ENCODE measurements around the gene KLKB1. TPM values are rescaled to one million over a fixed set of nuclear protein-coding genes. Genes with fewer than 3 reads are reported as not detected.
"Not testable (repeated sequence)": the region's sequence is repeated elsewhere in the genome, so short reads cannot be mapped to it uniquely, and the experiment has no call there.

KLKB1 gene
- total and polyA plus RNA-seq, 2 donors (not counting 1 experiment from before 2014, with no cell fraction given) = 0.44 to 1.0 TPM

DNA sequence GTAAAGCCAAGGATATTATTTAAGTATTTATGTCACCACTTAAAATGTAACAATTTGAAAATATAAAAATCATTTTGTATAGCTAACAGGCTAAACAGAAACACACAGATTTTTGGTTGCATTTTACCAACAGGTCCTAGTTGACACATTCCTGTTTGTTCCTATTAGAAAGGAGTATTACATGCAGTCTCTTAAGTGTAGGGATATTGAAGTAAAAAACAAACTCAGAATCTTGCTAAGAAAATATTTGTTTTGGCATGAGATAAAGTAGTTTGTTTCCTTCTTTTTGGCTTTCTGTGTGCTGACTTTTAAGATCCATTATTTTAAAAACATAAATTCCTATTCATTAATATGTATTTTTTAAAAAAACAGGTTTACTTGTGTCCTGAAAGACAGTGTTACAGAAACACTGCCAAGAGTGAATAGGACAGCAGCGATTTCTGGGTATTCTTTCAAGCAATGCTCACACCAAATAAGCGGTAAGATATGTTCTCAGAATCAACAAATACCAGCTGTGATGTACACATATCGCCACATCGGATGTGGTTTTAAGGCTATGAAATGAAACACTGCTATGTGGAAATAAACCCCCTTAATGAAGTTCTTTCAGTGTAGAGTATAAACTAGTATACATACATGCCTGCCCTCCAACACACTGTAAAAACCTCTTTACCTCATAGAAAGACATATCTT is 45.5 kb downstream of the KLKB1 start:
- H3K9me3 Mint-ChIP-seq (ENCODE audit: insufficient read depth) = no peaks in the 10 kb centered on the region
- Histone ChIP-seq H3K4me1 (ENCODE audit: control insufficient read depth in 2 of 2, insufficient read depth in 2 of 2, low read length in 2 of 2) (no peaks in the 10 kb centered on the region), H3K9me3 (ENCODE audit: control extremely low read depth in 1 of 3, control insufficient read depth in 2 of 3, insufficient read depth in 1 of 3, low read length in 2 of 3) (no peaks in the 10 kb centered on the region), H3K36me3 (replicated peaks in 1 of 2; ENCODE audit: control extremely low read depth in 1 of 2, control insufficient read depth in 1 of 2, extremely low read depth in 1 of 2, insufficient read depth in 2 of 2, low read length in 1 of 2) (no peaks in the 10 kb centered on the region), H3K27ac (ENCODE audit: low read length in 2 of 2) (no peak overlapping the region), H3K79me2 (ENCODE audit: control insufficient read depth, insufficient read depth, low read length) (no peaks in the 10 kb centered on the region), H2AFZ (ENCODE audit: insufficient read depth, low read depth, low read length, poor library complexity, severe bottlenecking) (no peak overlapping the region), H3K4me2 (replicated peaks; ENCODE audit: low read depth, low read length, poor library complexity, severe bottlenecking) (no peak overlapping the region), H4K20me1 (ENCODE audit: control insufficient read depth, insufficient read depth, low read length, poor library complexity, severe bottlenecking) (no peaks in the 10 kb centered on the region), H3K27me3 (replicated peaks in 1 of 4; ENCODE audit: control extremely low read depth in 1 of 4, control insufficient read depth in 3 of 4, insufficient read depth in 4 of 4, low read length in 3 of 4) (peaks cover 0 to 4% (median 2%) of the 10 kb centered on the region in 4 experiments), H3K9ac (ENCODE audit: low read length) (no peak overlapping the region), H3K4me3 (ENCODE audit: control extremely low read depth in 1 of 5, extremely low read depth in 1 of 5, insufficient read depth in 1 of 5, low read depth in 2 of 5, low read length in 4 of 5) (no peak overlapping the region)
- intact Hi-C loops (cut with micrococcal nuclease) = no loop called here
- ChIA-PET POLR2A (no interaction called here), CTCF (interaction anchor here (0.7 kb wide), 1 partner anchor 194 kb away, joined by 3 read pairs; no protein-coding TSS in a partner anchor)
- ATAC-seq (ENCODE audit: low read depth) (no peak), DNase-seq (no peak)
- no peaks in the 10 kb centered on the region for H3K4me1 Mint-ChIP-seq
- no CpG with 5 or more reads among the region's 4 CpGs for WGBS (ENCODE audit: insufficient coverage)
- H3K27me3 Mint-ChIP-seq = peaks cover 9% of the 10 kb centered on the region
- no peak overlapping the region for H3K27ac Mint-ChIP-seq
- no peak for TF ChIP-seq EZH2 (IDR thresholded peaks at IDR 0.05; ENCODE audit: borderline replicate concordance, insufficient read depth, low read depth, low read length, poor library complexity, severe bottlenecking)
- TF ChIP-seq, protein P1, sequence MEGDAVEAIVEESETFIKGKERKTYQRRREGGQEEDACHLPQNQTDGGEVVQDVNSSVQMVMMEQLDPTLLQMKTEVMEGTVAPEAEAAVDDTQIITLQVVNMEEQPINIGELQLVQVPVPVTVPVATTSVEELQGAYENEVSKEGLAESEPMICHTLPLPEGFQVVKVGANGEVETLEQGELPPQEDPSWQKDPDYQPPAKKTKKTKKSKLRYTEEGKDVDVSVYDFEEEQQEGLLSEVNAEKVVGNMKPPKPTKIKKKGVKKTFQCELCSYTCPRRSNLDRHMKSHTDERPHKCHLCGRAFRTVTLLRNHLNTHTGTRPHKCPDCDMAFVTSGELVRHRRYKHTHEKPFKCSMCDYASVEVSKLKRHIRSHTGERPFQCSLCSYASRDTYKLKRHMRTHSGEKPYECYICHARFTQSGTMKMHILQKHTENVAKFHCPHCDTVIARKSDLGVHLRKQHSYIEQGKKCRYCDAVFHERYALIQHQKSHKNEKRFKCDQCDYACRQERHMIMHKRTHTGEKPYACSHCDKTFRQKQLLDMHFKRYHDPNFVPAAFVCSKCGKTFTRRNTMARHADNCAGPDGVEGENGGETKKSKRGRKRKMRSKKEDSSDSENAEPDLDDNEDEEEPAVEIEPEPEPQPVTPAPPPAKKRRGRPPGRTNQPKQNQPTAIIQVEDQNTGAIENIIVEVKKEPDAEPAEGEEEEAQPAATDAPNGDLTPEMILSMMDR (IDR thresholded peaks at IDR 0.05) = no peak
- no peak overlapping the region for H3K4me3 Mint-ChIP-seq

DNA sequence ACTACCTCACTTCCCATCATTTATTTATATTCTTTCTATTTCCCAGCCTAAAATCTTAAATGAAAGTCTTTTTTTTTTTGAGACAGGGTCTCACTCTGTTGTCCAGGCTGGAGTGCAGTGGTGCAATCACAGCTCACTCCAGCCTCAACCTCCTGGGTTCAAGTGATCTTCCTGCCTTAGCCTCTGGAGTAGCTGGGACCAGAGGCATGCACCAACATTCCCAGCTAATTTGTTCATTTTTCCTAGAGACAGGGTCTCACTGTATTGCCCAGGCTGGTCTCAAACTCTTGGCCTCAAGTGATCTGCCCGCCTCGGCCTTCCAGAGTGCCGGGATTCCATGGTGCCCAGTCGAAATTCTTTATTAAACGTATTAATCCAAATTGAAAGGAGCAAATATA is 46.1 kb downstream of the KLKB1 start:
- H3K79me2 ChIP-seq (ENCODE audit: control insufficient read depth, insufficient read depth, low read length); intact Hi-C loops (cut with micrococcal nuclease); H3K4me2 ChIP-seq (replicated peaks; ENCODE audit: low read depth, low read length, poor library complexity, severe bottlenecking); H3K27me3 Mint-ChIP-seq; H3K27ac Mint-ChIP-seq; H3K27me3 ChIP-seq (replicated peaks in 1 of 4; ENCODE audit: control extremely low read depth in 1 of 4, control insufficient read depth in 3 of 4, insufficient read depth in 4 of 4, low read length in 3 of 4); H3K4me3 ChIP-seq (ENCODE audit: control extremely low read depth in 1 of 5, extremely low read depth in 1 of 5, insufficient read depth in 1 of 5, low read depth in 2 of 5, low read length in 4 of 5); H4K20me1 ChIP-seq (ENCODE audit: control insufficient read depth, insufficient read depth, low read length, poor library complexity, severe bottlenecking); H3K9ac ChIP-seq (ENCODE audit: low read length); H3K4me1 Mint-ChIP-seq; H2AFZ ChIP-seq (ENCODE audit: insufficient read depth, low read depth, low read length, poor library complexity, severe bottlenecking); H3K4me3 Mint-ChIP-seq; H3K4me1 ChIP-seq (ENCODE audit: control insufficient read depth in 2 of 2, insufficient read depth in 2 of 2, low read length in 2 of 2); ATAC-seq (ENCODE audit: low read depth); H3K9me3 Mint-ChIP-seq (ENCODE audit: insufficient read depth); H3K9me3 ChIP-seq (ENCODE audit: control extremely low read depth in 1 of 3, control insufficient read depth in 2 of 3, insufficient read depth in 1 of 3, low read length in 2 of 3); H3K36me3 ChIP-seq (replicated peaks in 1 of 2; ENCODE audit: control extremely low read depth in 1 of 2, control insufficient read depth in 1 of 2, extremely low read depth in 1 of 2, insufficient read depth in 2 of 2, low read length in 1 of 2); POLR2A ChIA-PET; DNase-seq; H3K27ac ChIP-seq (ENCODE audit: low read length in 2 of 2): not testable (repeated sequence)
- 96% methylated on average over 5 of the region's 5 CpGs for WGBS (ENCODE audit: insufficient coverage)
- CTCF ChIA-PET = interaction anchor here (0.7 kb wide), 1 partner anchor 194 kb away, joined by 3 read pairs; no protein-coding TSS in a partner anchor

Data from B cell (primary cell).